NB4 (cell line): ENCODE measurements around the gene TBC1D1.
A peak's percentile ranks its signal among the peaks of the same experiment; 100 is the strongest.

ENCODE experiments used
- DNase-seq: peaks from one replicate; pipeline ENCODE4 v3.0.0; 2010; ENCODE audit warnings: low read depth
- H3K4me3 ChIP-seq: one replicate; pipeline ENCODE4 v1.5.1; 2011; ENCODE audit warnings: mild to moderate bottlenecking, low read depth, low read length, moderate library complexity
- CTCF ChIP-seq: IDR thresholded peaks from one replicate; pipeline ENCODE4 v1.5.1; 2012; ENCODE audit warnings: low read depth, low read length
- MYC ChIP-seq: IDR thresholded peaks from 2 replicates; pipeline ENCODE4 v1.6.1; 2011; ENCODE audit warnings: low read depth, low read length
- POLR2A ChIP-seq: IDR thresholded peaks from 2 replicates; pipeline ENCODE4 v1.6.1; 2011; ENCODE audit warnings: mild to moderate bottlenecking; ENCODE audit not compliant: insufficient read length; ENCODE audit errors: extremely low read depth
- TF ChIP-seq, protein P1 (sequence below): IDR thresholded peaks from 2 replicates; pipeline ENCODE4 v1.6.1; 2011; ENCODE audit warnings: low read depth, low read length

Gene TBC1D1

DNA sequence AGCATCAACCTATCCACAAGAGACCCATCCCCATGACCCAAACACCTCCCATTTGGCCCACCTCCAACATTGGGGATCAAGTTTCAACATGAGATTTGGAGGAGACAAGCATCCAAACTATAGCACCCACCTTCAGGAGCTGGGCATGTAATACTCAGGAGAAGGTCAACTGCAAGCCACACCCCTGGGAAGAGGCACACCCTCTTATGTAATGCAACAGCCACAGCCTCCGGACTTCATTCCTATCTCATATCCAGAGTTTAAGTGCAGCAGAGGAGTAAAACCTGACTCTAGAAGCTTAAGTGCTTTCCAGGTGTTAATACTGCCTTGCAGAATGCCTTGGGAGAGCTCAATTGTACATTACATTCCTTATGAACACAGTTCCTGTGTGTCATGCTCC lies 266.7 kb downstream of the TBC1D1 start:
- no peak overlapping the region for H3K4me3 ChIP-seq
- no peak for DNase-seq
- TF ChIP-seq MYC, result no peak
- TF ChIP-seq, protein P1, sequence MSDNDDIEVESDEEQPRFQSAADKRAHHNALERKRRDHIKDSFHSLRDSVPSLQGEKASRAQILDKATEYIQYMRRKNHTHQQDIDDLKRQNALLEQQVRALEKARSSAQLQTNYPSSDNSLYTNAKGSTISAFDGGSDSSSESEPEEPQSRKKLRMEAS, result no peak
- no peak for TF ChIP-seq CTCF
- no peak for TF ChIP-seq POLR2A

GRCh38 chr4:38160487-38161207 lies 269.8 kb downstream of the TBC1D1 start:
- TF ChIP-seq, protein P1, result peak; percentile 95
- TF ChIP-seq CTCF (no peak), MYC (peak; percentile 82)
- DNase-seq, result peak; percentile 77
- no peak overlapping the region for H3K4me3 ChIP-seq

DNA sequence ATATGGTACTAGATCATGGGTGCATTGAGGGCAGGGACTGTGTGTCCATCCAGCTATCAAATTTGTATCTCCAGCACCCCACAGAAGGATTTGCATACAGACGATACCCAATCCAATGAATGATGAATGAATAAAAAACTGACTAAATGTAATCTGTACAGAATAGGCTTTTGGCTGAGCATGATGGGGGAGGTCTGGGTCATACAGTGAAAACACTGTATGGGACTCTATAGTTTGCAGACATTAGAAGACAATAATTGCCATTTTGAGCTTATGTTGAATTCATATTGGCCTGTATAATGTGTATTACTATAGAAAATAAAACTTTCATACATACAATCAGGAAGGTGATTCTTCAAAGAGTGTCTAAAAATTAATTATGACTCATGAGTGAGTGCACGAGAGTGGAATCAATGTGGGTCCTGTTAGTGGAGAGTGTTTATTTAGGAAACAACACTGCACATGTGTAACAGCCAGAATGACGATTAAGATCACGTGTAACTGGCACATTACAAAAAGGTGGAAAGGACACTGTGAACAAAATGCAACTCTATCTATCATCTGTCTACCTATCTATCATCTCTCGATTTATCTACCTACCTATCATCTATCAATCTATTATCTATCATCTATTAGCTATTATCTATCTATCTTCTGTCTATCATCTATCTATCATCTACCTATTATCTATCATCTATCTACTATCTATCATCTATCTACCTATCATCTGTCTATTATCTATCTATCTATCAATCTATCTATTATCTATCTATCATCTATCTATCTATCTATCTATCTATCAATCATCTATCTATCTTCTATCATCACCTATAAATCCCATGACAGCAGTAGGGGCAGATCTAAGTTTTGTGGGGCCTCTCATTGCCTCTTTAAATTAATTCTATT lies 270.6 kb downstream of the TBC1D1 start:
- no peak overlapping the region for H3K4me3 ChIP-seq
- no peak for DNase-seq

DNA sequence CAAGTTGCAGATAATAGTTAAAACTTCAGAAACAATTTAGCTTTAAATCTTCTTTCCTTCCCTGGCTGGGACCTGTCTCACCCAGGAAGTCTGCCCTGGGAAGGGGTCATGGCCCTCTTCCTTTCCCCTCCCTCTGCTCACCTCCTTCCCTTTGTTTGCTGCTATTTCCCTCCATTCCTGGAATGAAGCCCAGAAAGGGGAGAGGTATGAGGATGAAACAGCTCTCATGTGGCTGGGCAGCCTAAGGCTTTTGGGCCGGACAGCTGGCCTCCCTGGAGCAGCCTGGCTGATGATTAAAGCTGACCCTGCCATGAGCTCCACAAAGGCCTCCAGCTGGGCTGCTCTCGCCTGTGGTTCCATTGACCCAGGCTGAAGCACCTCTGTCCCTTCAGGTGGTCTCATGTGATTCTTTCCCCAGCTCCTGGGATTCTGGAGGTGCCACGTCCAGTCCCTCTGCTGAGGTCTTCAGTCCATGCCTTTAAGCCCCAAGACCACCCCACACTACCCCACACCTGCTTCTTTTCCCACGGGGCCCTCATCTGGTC lies 271.4 kb downstream of the TBC1D1 start:
- H3K4me3 ChIP-seq, result no peak overlapping the region
- TF ChIP-seq CTCF (no peak), POLR2A (no peak), MYC (no peak)
- TF ChIP-seq, protein P1, result no peak
- no peak for DNase-seq

More for the DNA sequence above, 270.6 kb downstream of the TBC1D1 start:
- TF ChIP-seq MYC, result no peak
- TF ChIP-seq, protein P1, result no peak
- TF ChIP-seq CTCF, result no peak

- no peak for DNase-seq
- H3K4me3 ChIP-seq, result no peak overlapping the region
- TF ChIP-seq CTCF (no peak), MYC (no peak), POLR2A (no peak)
- TF ChIP-seq, protein P1, result no peak
Observed at GRCh38 chr4:38163216-38164006, 272.5 kb downstream of the TBC1D1 start.
